CD4-positive, alpha-beta T cell treated with Interleukin-6 for 4 hours (primary cell): ENCODE data around the gene ZNF672.

ENCODE experiments used
- DNase-seq: peaks from one replicate; pipeline ENCODE4 v3.0.0-alpha.2; 2020; ENCODE audit warnings: mixed read lengths

ZNF672 gene

GRCh38 chr1:248891758-248892157 is 53.7 kb downstream of the ZNF672 start:
- DNase-seq: no peak

DNA sequence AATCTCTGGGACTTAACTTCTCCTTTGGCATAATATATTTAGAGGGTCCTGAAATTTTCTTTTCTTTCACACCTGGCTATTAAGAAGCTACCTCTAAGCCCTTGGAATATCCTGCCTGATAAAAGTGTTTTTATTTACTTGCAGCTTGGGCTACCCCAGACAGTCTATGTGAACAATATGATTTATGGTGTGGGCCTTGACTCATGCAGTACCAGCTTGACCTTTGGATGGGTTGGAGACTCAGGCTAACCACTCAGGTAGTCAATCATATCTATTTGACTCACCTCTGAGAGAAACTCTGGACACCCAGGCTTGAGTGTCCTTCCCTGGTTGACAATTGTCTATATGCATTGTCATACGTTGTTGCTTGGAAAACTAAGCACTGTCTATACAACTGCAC is 54.6 kb downstream of the ZNF672 start:
- DNase-seq: no peak

DNA sequence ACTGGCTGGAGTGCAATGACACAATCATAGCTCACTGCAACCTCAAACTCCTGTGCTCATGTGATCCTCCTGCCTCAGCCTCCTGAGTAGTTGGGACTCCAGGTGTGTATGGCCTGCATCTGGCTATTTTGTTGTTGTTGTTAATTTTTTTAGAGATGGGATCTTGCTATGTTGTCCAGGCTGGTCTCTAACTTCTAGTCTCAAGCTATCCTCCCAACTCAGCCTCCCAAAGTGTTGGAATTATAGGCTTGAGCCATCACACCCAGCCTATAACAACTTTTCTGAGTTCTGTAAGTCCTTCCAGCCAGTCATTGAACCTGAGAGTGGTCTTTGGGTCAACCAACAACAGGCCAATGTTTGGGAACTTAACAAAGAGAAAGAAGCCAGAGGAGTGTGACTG is 56.8 kb downstream of the ZNF672 start:
- DNase-seq: no peak

DNA sequence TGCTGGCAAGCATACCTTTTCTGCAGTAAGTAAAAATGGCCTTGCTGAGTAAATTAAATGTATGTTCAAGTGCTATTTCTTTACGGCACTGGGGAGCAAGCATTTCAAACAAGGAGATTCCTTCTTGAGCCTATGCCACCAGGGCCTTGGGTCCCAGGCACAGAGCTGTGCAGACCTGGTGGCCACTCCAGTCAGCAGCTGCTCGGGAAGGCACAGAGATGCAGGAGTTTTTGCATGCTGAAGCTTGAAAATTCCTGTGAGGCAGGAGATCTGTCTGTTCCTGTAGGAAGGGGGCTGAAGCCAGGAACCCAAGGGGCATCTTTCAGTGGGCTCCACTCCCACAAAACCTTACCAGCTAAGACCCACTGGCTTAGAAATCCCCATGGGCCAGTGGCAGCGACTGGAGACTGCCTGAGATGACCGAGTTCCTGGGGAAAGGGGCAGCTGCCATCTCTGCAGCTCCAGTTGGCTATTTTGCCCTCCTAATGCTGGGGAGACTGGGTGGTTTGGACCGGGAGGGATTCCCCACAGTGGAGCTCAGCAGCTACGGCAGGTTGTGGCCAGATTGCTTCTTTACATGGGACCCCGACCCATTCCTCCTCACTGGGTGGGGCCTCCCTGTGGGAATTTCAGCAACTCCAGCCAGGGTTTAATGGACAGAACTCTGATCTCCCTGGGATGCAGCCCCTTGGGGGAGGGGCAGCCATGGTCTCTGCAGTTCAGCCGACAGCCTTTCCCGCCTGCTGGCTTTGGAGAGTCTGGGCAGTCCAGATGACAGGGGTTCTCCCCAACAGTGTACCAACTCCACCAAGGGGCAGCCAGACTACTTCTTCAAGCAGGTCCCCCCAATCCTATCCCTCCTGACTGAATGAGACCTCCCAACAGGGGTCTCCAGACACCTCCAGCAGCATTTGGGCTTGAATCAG is 59.7 kb downstream of the ZNF672 start:
- no peak for DNase-seq
